ENCODE measurements around the gene KRT3.

The KRT3 gene

GRCh38 chr12:52748578-52748977 lies 47.3 kb downstream of the KRT3 start:
- FAIRE-seq, result no peak
- TF ChIP-seq CTCF (IDR thresholded peaks at IDR 0.05; ENCODE audit: insufficient read depth, missing control alignments), result no peak
- DNase-seq (ENCODE audit: insufficient read length, low spot score), result no peak

- FAIRE-seq, result no peak
- no peak for TF ChIP-seq CTCF (IDR thresholded peaks at IDR 0.05; ENCODE audit: insufficient read depth, missing control alignments)
- DNase-seq (ENCODE audit: insufficient read length, low spot score), result no peak
Observed at GRCh38 chr12:52745554-52745953, 50.4 kb downstream of the KRT3 start.

- DNase-seq (ENCODE audit: insufficient read length, low spot score) (no peak), FAIRE-seq (no peak)
- TF ChIP-seq CTCF (IDR thresholded peaks at IDR 0.05; ENCODE audit: insufficient read depth, missing control alignments), result no peak
Observed at GRCh38 chr12:52744493-52745156, 51.3 kb downstream of the KRT3 start.

- no peak for FAIRE-seq
Observed at GRCh38 chr12:52742822-52743457, 53.0 kb downstream of the KRT3 start.

GRCh38 chr12:52742196-52742580 lies 53.7 kb downstream of the KRT3 start:
- TF ChIP-seq CTCF (IDR thresholded peaks at IDR 0.05; ENCODE audit: insufficient read depth, missing control alignments), result no peak
- no peak for DNase-seq (ENCODE audit: insufficient read length, low spot score)
- no peak for FAIRE-seq

More at GRCh38 chr12:52742822-52743457, 53.0 kb downstream of the KRT3 start:
- DNase-seq (ENCODE audit: insufficient read length, low spot score), result no peak
- TF ChIP-seq CTCF (IDR thresholded peaks at IDR 0.05; ENCODE audit: insufficient read depth, missing control alignments), result no peak

GRCh38 chr12:52741375-52742195 lies 54.3 kb downstream of the KRT3 start:
- no peak for DNase-seq (ENCODE audit: insufficient read length, low spot score)
- TF ChIP-seq CTCF (IDR thresholded peaks at IDR 0.05; ENCODE audit: insufficient read depth, missing control alignments), result no peak
- no peak for FAIRE-seq
